OCI-LY1 (cell line): ENCODE data around the gene OPHN1.

ENCODE experiments used
- H2AFZ ChIP-seq: fragments of 200-600 bp; sonication (generic), shearing (Covaris generic); 2 replicates; pipeline ENCODE4 v1.6.0; 2014; ENCODE audit warnings: antibody characterized with exemption, mild to moderate bottlenecking, low read length
- H3F3A ChIP-seq: fragments of 200-600 bp; sonication (generic), shearing (Covaris generic); 2 replicates; pipeline ENCODE4 v1.6.0; 2014; ENCODE audit warnings: mild to moderate bottlenecking, antibody characterized with exemption, low read length, moderate library complexity; ENCODE audit not compliant: insufficient read depth
- H3K27ac ChIP-seq: fragments of 200-600 bp; sonication (generic); 2 replicates; pipeline ENCODE4 v1.5.1; 2014; ENCODE audit warnings: low read length, mixed run types, mild to moderate bottlenecking, low read depth; ENCODE audit not compliant: poor library complexity, severe bottlenecking
- H3K27me3 ChIP-seq: fragments of 200-600 bp; sonication (generic); 2 replicates; pipeline ENCODE4 v1.6.0; 2014; ENCODE audit warnings: antibody characterized with exemption, mild to moderate bottlenecking, low read length, moderate library complexity; ENCODE audit not compliant: insufficient read depth
- H3K36me3 ChIP-seq: fragments of 200-600 bp; sonication (generic); 2 replicates; pipeline ENCODE4 v1.6.1; 2014; ENCODE audit warnings: mild to moderate bottlenecking, antibody characterized with exemption, low read length, moderate library complexity, mixed read lengths; ENCODE audit not compliant: insufficient read depth
- H3K4me1 ChIP-seq: fragments of 200-600 bp; sonication (generic); 2 replicates; pipeline ENCODE4 v1.5.1; 2014; ENCODE audit warnings: mild to moderate bottlenecking, low read length, moderate library complexity; ENCODE audit not compliant: insufficient read depth, severe bottlenecking
- H3K4me2 ChIP-seq: fragments of 200-600 bp; sonication (generic), shearing (Covaris generic); 2 replicates; pipeline ENCODE4 v1.6.1; 2014; ENCODE audit warnings: low read length
- H3K4me3 ChIP-seq: fragments of 200-600 bp; sonication (generic); 2 replicates; pipeline ENCODE4 v1.5.1; 2014; ENCODE audit warnings: low read length, low read depth, mild to moderate bottlenecking, mixed read lengths; ENCODE audit not compliant: poor library complexity, severe bottlenecking
- H3K79me2 ChIP-seq: fragments of 200-600 bp; shearing (Covaris generic); 2 replicates; pipeline ENCODE4 v1.6.1; 2016; ENCODE audit warnings: mixed run types, low read length, mixed read lengths; ENCODE audit not compliant: insufficient read depth
- H3K9ac ChIP-seq: fragments of 200-600 bp; sonication (generic), shearing (Covaris generic); 2 replicates; pipeline ENCODE4 v1.6.1; 2014; ENCODE audit warnings: mild to moderate bottlenecking, low read length, mixed read lengths
- H3K9me2 ChIP-seq: fragments of 200-600 bp; sonication (generic), shearing (Covaris generic); 2 replicates; pipeline ENCODE4 v1.6.1; 2014; ENCODE audit warnings: low read depth, mild to moderate bottlenecking, low read length, mixed read lengths
- H3K9me3 ChIP-seq: fragments of 200-600 bp; shearing (Covaris generic); 2 replicates; pipeline ENCODE4 v1.6.1; 2014; ENCODE audit warnings: low read length, mixed read lengths
- H4K20me1 ChIP-seq: fragments of 200-600 bp; sonication (generic), shearing (Covaris generic); 2 replicates; pipeline ENCODE4 v1.6.0; 2016; ENCODE audit warnings: mild to moderate bottlenecking, low read length; ENCODE audit not compliant: insufficient read depth
- EZH2 ChIP-seq: fragments of 200-600 bp; sonication (generic), shearing (Covaris generic); IDR thresholded peaks from 2 replicates; pipeline ENCODE4 v1.8.0; 2017; ENCODE audit warnings: borderline replicate concordance, mixed run types, mild to moderate bottlenecking, antibody characterized with exemption, low read length, moderate library complexity, mixed read lengths
- TF ChIP-seq, protein P1 (sequence below): fragments of 200-600 bp; sonication (generic), shearing (Covaris generic); IDR thresholded peaks from 2 replicates; pipeline ENCODE4 v1.5.1; 2017; ENCODE audit warnings: mild to moderate bottlenecking, antibody characterized with exemption, low read length, moderate library complexity, mixed read lengths

OPHN1 gene

DNA sequence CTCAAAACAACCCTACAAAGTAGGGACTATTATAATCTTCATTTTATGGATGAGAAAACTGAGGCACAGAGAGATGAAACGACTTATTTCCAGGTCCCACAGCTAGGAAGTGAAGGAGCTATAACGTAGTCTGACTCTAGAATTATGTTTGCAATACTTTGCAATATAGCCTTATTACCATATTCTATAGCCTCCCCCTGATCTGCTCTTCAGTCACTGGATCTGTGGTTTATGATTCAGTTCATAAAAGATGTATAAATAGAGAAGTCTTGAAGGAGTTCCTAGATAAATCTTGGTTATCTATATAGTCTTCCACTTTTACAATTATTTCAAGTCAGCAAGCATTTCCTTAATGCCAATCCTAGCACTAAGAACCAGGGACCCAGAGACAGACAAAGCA is 57.5 kb downstream of the OPHN1 start:
- Histone ChIP-seq H2AFZ (no peak overlapping the region), H3K9ac (no peak overlapping the region), H3K36me3 (no peaks in the 10 kb centered on the region), H4K20me1 (no peaks in the 10 kb centered on the region), H3K4me1 (no peaks in the 10 kb centered on the region), H3K27me3 (no peaks in the 10 kb centered on the region), H3K79me2 (no peaks in the 10 kb centered on the region), H3K9me2 (no peaks in the 10 kb centered on the region), H3K4me2 (no peak overlapping the region), H3K4me3 (no peak overlapping the region), H3K27ac (no peak overlapping the region), H3F3A (no peaks in the 10 kb centered on the region), H3K9me3 (no peaks in the 10 kb centered on the region)
- TF ChIP-seq, protein P1, sequence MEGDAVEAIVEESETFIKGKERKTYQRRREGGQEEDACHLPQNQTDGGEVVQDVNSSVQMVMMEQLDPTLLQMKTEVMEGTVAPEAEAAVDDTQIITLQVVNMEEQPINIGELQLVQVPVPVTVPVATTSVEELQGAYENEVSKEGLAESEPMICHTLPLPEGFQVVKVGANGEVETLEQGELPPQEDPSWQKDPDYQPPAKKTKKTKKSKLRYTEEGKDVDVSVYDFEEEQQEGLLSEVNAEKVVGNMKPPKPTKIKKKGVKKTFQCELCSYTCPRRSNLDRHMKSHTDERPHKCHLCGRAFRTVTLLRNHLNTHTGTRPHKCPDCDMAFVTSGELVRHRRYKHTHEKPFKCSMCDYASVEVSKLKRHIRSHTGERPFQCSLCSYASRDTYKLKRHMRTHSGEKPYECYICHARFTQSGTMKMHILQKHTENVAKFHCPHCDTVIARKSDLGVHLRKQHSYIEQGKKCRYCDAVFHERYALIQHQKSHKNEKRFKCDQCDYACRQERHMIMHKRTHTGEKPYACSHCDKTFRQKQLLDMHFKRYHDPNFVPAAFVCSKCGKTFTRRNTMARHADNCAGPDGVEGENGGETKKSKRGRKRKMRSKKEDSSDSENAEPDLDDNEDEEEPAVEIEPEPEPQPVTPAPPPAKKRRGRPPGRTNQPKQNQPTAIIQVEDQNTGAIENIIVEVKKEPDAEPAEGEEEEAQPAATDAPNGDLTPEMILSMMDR, result no peak
- no peak for TF ChIP-seq EZH2

DNA sequence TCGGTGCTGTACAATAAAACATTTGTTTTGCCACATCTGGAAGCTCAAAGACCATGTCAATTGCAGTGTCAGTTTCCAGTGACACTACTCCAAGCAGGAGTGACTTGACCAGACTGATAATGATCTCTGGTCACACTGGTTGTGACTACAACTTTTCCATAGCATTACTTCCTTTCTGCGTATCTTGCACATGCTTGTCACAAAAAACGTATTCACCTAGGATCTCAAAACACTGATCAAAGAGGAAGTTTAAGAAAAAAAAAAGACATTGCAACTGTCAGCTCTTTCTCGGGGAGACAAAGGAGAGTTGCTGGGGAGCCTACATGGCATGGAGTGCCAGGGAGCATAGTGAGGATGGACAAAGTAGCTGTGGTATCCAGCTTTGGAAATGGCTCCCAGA is 60.6 kb downstream of the OPHN1 start:
- no peaks in the 10 kb centered on the region for H3K79me2 ChIP-seq
- H4K20me1 ChIP-seq, result no peaks in the 10 kb centered on the region
- no peaks in the 10 kb centered on the region for H3K36me3 ChIP-seq
- no peaks in the 10 kb centered on the region for H3K27me3 ChIP-seq
- no peak overlapping the region for H3K4me2 ChIP-seq
- H3F3A ChIP-seq, result no peaks in the 10 kb centered on the region
- H3K27ac ChIP-seq, result no peak overlapping the region
- H2AFZ ChIP-seq, result no peak overlapping the region
- H3K4me3 ChIP-seq, result no peak overlapping the region
- H3K4me1 ChIP-seq, result no peaks in the 10 kb centered on the region
- H3K9me2 ChIP-seq, result no peaks in the 10 kb centered on the region
- no peak overlapping the region for H3K9ac ChIP-seq
- TF ChIP-seq, protein P1, result no peak
- TF ChIP-seq EZH2, result no peak
- no peaks in the 10 kb centered on the region for H3K9me3 ChIP-seq

DNA sequence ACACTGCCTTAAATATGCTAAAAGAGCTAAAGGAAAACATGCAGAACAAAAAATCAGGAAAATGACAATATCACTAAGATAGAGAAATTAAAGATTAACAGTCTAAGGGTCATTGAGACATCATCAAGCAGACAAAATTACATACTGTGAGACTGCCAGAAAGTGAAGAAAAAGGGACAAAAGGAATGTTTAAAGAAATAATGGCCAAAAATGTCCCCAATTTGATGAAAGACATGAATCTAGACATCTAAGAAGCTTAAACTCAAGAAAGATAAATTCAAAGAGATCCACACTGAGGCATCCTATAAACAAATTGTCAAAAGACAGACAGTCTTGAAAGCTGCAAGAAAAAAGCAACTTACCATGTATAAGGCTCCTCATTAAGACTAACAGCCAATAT is 63.7 kb downstream of the OPHN1 start:
- Histone ChIP-seq H3K9me3 (no peaks in the 10 kb centered on the region), H3K27ac (no peak overlapping the region), H3K4me1 (no peaks in the 10 kb centered on the region), H3F3A (no peaks in the 10 kb centered on the region), H3K36me3 (no peaks in the 10 kb centered on the region), H3K4me3 (no peak overlapping the region), H3K4me2 (no peak overlapping the region), H3K27me3 (no peaks in the 10 kb centered on the region), H3K79me2 (no peaks in the 10 kb centered on the region), H3K9me2 (no peaks in the 10 kb centered on the region), H4K20me1 (no peaks in the 10 kb centered on the region), H3K9ac (no peak overlapping the region), H2AFZ (no peak overlapping the region)
- no peak for TF ChIP-seq EZH2
- TF ChIP-seq, protein P1, result no peak
